ENCODE results near the gene LCMT2.
"Not testable (repeated sequence)": the region's sequence is repeated elsewhere in the genome, so short reads cannot be mapped to it uniquely, and the experiment has no call there.

The LCMT2 gene

GRCh38 chr15:43316016-43316970 is 14.1 kb downstream of the LCMT2 start:
- DNase-seq (ENCODE audit: low read depth) = no peak

GRCh38 chr15:43314171-43314570 is 16.2 kb downstream of the LCMT2 start:
- DNase-seq (ENCODE audit: low read depth) = no peak

- no peak for DNase-seq (ENCODE audit: low read depth)
Measured at GRCh38 chr15:43312378-43312777, 18.0 kb downstream of the LCMT2 start.

- DNase-seq (ENCODE audit: low read depth) = no peak
Measured at GRCh38 chr15:43302205-43302817, 28.1 kb downstream of the LCMT2 start, which contains the start of gene TGM7. Gene TGM7 (minus strand): TSS chr15:43302255.

- no peak for DNase-seq (ENCODE audit: low read depth)
Measured at GRCh38 chr15:43299884-43300283, 30.5 kb downstream of the LCMT2 start.

- no peak for DNase-seq (ENCODE audit: low read depth)
Measured at GRCh38 chr15:43299411-43299810, 31.0 kb downstream of the LCMT2 start.

- DNase-seq (ENCODE audit: low read depth) = no peak
Measured at GRCh38 chr15:43294091-43294706, 36.2 kb downstream of the LCMT2 start.

GRCh38 chr15:43293432-43293831 is 36.9 kb downstream of the LCMT2 start:
- DNase-seq (ENCODE audit: low read depth) = no peak

DNA sequence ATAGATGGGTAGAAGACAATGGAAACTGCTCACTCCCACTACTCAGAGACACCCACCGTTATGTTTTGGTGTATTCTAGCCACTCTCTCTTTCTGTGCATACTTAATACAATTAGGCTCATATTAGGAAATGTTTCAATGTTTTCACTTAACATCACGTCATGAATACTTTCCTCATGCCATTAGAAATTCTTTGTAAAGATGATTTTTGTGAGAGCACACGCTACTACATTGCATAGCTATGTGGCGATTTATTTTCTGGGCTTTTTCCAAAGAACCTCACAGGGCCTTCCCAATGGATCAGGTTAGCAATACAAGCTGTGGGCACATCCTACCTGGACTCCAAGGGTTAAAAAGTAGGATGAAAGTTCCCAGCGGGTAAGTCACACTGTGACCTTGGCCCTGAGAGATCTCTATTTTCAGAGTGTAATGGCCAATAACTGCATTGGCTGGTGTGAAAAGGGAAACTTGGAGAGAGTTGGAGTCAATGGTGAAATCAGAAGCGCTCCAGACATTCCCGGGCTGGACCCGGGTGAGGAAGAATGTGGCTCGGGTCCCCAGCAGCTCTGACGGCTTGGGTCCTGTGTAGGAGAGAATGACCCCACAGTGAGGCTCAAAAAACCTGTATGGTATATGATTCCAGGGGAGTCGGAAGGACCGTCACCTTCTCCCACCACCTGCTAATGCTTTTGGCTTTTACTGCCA is 37.8 kb downstream of the LCMT2 start:
- no peak for DNase-seq (ENCODE audit: low read depth)

DNA sequence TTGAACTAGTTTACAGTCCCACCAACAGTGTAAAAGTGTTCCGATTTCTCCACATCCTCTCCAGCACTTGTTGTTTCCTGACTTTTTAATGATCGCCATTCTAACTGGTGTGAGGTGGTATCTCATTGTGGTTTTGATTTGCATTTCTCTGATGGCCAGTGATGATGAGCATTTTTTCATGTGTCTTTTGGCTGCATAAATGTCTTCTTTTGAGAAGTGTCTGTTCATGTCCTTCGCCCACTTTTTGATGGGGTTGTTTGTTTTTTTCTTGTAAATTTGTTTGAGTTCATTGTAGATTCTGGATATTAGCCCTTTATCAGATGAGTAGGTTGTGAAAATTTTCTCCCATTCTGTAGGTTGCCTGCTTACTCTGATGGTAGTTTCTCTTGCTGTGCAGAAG is 40.7 kb downstream of the LCMT2 start:
- not testable (repeated sequence) for DNase-seq (ENCODE audit: low read depth)

DNA sequence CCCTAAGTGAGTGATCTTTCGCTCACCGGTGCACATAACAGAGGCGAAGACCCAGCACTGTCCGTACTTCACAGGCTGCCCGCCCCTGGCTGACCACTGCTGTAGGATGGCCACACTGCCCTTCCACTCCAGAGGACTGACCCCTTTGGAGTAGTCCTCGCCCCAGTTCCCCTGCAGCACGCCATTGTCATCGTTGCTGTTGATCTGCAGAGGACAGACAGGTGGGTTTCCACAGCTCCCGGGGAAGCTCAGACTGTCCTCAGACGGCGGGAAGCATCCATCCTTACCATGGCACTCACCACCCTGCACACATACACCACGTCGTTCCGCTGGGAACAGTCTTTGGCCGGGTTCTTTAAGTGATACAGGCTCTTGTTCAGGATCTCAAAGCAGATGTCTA is 43.1 kb downstream of the LCMT2 start:
- no peak for DNase-seq (ENCODE audit: low read depth)

- DNase-seq (ENCODE audit: low read depth) = no peak
Measured at GRCh38 chr15:43286074-43286473, 44.3 kb downstream of the LCMT2 start.

DNA sequence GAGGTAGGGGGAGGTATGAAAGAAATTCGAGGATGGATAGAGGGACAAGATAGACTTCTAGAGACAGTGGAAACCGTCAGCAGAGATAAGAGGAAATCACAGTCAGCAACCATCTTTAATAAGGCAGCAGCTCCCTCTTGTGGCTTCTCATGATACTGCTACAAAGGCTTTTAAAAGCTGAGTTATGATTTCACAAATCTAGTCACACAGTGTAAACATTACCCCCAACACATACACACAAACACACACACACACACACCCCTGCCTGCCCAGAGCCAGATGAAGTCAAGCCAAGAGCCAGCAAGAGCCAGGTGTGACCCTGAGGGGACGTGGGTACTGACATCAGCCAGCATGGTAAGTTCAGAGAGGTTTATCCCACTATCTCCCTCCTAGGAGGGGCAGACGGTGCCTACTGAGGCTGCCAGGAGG is 44.8 kb downstream of the LCMT2 start:
- peak; percentile 20 for DNase-seq (ENCODE audit: low read depth)

DNA sequence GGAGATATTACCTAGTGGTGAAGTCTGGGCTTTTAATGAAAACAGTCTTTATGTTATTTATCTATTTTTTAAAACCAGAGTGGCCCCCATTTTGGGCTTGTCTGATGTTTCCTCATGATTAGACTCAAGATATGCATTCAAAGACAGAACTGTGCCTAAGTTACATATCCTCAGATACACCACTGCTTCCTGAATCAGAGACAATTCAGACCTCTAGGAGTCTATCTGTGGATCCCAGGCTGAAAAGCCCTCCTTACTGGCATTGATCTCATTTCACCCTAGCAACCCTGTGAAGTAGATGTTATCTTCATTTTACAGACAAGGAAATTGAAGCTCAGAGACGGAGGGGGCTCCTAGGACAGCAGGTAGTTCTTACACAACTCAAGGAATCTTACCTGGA is 46.8 kb downstream of the LCMT2 start:
- DNase-seq (ENCODE audit: low read depth) = no peak

DNA sequence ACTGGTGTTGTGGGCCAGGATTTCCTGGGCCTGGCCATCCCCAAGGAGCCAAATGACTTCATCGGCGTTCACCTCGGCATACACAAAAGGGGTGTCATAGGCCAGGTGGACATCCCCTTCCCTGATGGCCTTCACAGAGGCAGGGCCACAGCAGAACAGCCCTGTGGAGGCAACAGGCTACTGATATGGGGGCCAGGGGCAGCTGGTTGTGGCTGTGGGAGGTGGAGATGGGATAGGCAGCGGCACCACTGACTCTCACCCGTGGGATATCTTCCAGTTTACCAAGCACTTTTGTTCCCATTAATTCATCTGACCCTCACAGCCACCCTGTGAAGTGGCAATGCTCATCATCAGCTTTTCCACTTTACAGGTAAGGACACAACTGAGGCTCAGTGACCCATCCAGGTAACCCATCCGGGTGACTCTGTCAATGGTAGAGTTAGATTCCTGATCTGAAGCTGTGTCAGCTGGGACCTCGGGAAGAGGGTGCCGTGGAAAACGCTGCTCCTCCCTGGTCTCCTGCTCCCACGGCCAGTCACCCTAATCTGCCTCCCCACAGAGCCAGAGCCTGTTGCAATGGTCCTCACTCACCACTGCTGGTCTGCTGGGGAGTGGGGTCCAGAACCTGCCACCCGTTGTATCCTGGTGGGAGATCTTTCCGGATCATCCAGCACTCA is 48.3 kb downstream of the LCMT2 start:
- DNase-seq (ENCODE audit: low read depth) = no peak

DNA sequence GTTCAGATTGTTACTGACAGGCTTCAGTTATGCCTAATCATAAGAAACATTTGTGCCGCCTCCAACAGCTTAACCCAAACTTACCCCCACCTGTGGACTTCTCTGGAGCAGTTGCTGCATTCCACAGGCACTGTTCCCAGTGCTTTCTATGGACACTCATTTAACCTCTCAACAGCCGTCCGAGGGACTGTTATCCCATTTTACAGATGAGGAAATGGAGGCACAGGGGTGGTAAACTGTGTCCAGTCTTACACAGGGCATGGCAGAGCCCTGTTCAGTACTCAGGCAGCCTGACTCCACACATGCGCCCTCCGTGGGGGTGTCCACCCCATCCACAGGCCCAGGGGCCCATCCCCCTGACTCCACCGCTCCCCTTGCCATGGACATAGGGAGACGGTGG is 49.4 kb downstream of the LCMT2 start:
- DNase-seq (ENCODE audit: low read depth) = no peak

GRCh38 chr15:43279496-43279895 is 50.9 kb downstream of the LCMT2 start:
- DNase-seq (ENCODE audit: low read depth) = no peak

DNA sequence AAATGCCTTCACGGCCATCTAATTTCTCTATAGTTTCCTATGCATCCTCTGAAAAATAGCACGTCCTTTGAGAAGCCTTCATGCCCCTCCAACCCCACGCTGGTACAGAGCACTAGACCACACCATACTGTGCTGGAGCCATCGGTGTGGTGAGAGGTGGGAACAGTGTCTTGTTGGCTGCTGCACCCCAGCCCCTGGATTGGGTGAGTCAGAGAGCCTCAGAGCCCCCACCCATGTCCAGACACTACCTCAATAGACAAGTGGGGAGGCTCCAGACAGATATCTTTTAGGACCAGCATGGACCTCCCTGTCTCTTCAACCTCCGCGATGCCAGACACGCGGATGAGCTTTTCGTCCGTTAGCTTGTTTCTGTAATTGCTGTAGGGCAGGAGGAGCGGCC is 51.5 kb downstream of the LCMT2 start:
- DNase-seq (ENCODE audit: low read depth) = no peak

DNA sequence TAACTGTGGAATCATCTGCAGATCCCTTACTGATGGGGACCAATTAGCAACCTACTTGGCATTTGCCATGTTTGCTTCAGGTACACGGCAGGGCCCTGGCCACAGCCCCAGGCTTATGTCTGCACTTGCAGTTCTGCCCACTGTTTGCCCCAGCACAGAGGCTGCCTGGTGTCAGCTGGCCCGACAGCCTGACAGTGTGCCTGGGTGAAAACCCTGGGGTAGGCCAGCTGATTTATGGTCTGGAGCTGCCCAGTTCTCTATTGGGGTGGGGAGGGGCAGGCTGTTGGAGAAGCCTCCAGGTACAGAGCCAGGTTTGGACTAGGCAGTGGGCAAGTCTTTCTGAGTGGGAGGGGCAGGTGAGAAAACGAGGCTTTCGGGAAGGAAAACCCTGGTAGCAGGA is 52.5 kb downstream of the LCMT2 start:
- no peak for DNase-seq (ENCODE audit: low read depth)

- DNase-seq (ENCODE audit: low read depth) = no peak
Measured at GRCh38 chr15:43277231-43277823, 53.0 kb downstream of the LCMT2 start.

DNA sequence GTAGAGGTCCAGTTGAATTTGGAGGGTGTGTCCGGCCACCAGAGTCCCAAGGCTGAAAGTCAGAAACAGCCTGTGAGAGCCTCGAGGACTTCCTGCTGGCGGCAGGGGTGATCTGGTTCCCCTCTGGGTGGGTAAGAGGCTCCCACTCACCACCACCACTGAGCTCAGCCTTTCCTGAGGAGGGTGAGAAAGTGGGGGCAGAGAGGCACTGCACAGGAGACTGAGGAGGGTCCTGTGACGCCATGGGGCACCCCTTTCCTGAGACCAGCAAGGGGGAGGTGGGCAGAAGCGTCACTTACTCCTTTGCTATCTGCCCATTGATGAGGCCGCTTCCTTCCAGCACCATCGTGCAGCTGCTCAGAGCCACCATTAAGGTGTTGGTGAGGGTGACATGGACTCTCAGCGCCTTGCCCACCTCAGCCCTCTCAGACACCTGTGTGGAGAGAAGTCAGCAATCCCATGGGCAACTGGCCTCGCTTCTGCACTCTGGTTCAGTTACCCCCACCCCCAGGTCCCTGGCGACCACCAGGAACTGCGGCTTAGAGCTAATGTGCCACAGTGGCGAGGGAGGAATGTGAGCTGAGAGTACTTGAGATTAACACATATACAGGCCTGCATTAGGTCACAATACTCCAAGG is 53.7 kb downstream of the LCMT2 start:
- DNase-seq (ENCODE audit: low read depth) = no peak
